ENCODE results near the gene EPHB4.
A peak's percentile ranks its signal among the peaks of the same experiment; 100 is the strongest.

The EPHB4 gene

GRCh38 chr7:100827330-100828226 lies at the start of gene EPHB4:
Gene EPHB4 (minus strand): TSS chr7:100827523. CDS start chr7:100827030, 493 bp downstream.
- TF ChIP-seq CTCF (IDR thresholded peaks at IDR 0.05) (peak; percentile 53), ZFX (IDR thresholded peaks at IDR 0.05; ENCODE audit: borderline replicate concordance) (no peak)
- peak within 1 kb of the TSS; percentile 90 for H3K27ac ChIP-seq

- no peak for TF ChIP-seq ZFX (IDR thresholded peaks at IDR 0.05; ENCODE audit: borderline replicate concordance)
- peak overlapping the region; percentile 94 for H3K27ac ChIP-seq
These were observed 48.0 kb upstream of the EPHB4 start for GRCh38 chr7:100875356-100875751.

GRCh38 chr7:100874577-100875355 lies 47.4 kb upstream of the EPHB4 start, which contains the start of gene SRRT:
Gene SRRT (plus strand): TSS chr7:100875103. CDS start chr7:100875591, 488 bp downstream.
- TF ChIP-seq CTCF (IDR thresholded peaks at IDR 0.05) (no peak; the same call in 1 of the 2 replicates), ZFX (IDR thresholded peaks at IDR 0.05; ENCODE audit: borderline replicate concordance) (no peak)
- H3K27ac ChIP-seq, result peak within 1 kb of the TSS; percentile 94

- H3K27ac ChIP-seq, result peak overlapping the region; percentile 94
- no peak for TF ChIP-seq ZFX (IDR thresholded peaks at IDR 0.05; ENCODE audit: borderline replicate concordance)
- no peak for TF ChIP-seq CTCF (IDR thresholded peaks at IDR 0.05)
These were observed 46.9 kb upstream of the EPHB4 start for GRCh38 chr7:100874300-100874576.

GRCh38 chr7:100873599-100874299 lies 46.4 kb upstream of the EPHB4 start:
- H3K27ac ChIP-seq, result peak overlapping the region; percentile 94
- TF ChIP-seq CTCF (IDR thresholded peaks at IDR 0.05) (no peak), ZFX (IDR thresholded peaks at IDR 0.05; ENCODE audit: borderline replicate concordance) (no peak)

GRCh38 chr7:100867776-100868485 lies 40.6 kb upstream of the EPHB4 start:
- H3K27ac ChIP-seq, result peak overlapping the region; percentile 84
- no peak for TF ChIP-seq ZFX (IDR thresholded peaks at IDR 0.05; ENCODE audit: borderline replicate concordance)
- no peak for TF ChIP-seq CTCF (IDR thresholded peaks at IDR 0.05)
